Endothelial cell of umbilical vein (primary cell): ENCODE measurements around the gene GDF3. TPM values are rescaled to one million over a fixed set of nuclear protein-coding genes. Genes with fewer than 3 reads are reported as not detected.
"Not testable (repeated sequence)": the region's sequence is repeated elsewhere in the genome, so short reads cannot be mapped to it uniquely, and the experiment has no call there.

Experiments
- BruUV-seq: library from RNA; stranded (reverse); fragments of 400-500 nt; replicated peaks from 2 replicates; lab custom pipeline; 2021; lab: Mats Ljungman, UMichigan
- CTCF ChIA-PET: fragments of 300-600, 350-600 bp; sonication (Branson Sonifier 250); formaldehyde crosslinking; loops from one replicate; lab custom pipeline; 2021; ENCODE audit warnings: antibody characterized with exemption, inconsistent platforms; lab: Charles Lee
- POLR2A ChIA-PET: fragments of 300-600, 350-600 bp; sonication (Branson Sonifier 250); formaldehyde crosslinking; loops from one replicate; lab custom pipeline; 2021; ENCODE audit warnings: antibody characterized with exemption, inconsistent platforms; lab: Charles Lee
- DNase-seq: peaks from one replicate; pipeline ENCODE4 v3.0.0-alpha.2; 2011; ENCODE audit warnings: low read depth, low spot score
- FAIRE-seq: peaks from 2 replicates; lab custom pipeline; 2011; peaks lifted over from hg19 to GRCh38; lab: Jason Lieb, UNC
- H2AFZ ChIP-seq: 2 replicates; pipeline ENCODE4 v1.6.0; 2012; ENCODE audit warnings: low read depth, low read length, control low read depth, inconsistent platforms
- H3K27ac ChIP-seq: 2 replicates; pipeline ENCODE4 v1.5.1; 2011; ENCODE audit warnings: low read depth, mild to moderate bottlenecking, control low read depth, low read length, moderate library complexity; ENCODE audit not compliant: insufficient read depth
- H3K27me3 ChIP-seq, 2 experiments: 2 replicates each; pipeline versions ENCODE4 v1.6.0 to v1.6.1; 2011; ENCODE audit warnings: low read length in 2 of 2, mixed read lengths in 1 of 2; ENCODE audit not compliant: control insufficient read depth in 2 of 2, insufficient read depth in 2 of 2
- H3K36me3 ChIP-seq, 2 experiments: 2 replicates in 1 of 2; 3 replicates in 1 of 2; pipeline ENCODE4 v1.5.1; 2011; ENCODE audit warnings: low read length in 2 of 2, mild to moderate bottlenecking in 1 of 2, moderate library complexity in 1 of 2; ENCODE audit not compliant: control insufficient read depth in 2 of 2, insufficient read depth in 2 of 2; ENCODE audit errors: extremely low read depth in 1 of 2
- H3K4me1 ChIP-seq: 3 replicates; pipeline ENCODE4 v1.5.1; 2011; ENCODE audit warnings: mild to moderate bottlenecking, low read length; ENCODE audit not compliant: control insufficient read depth, insufficient read depth; ENCODE audit errors: extremely low read depth
- H3K4me2 ChIP-seq: 2 replicates; pipeline ENCODE4 v1.6.1; 2011; ENCODE audit warnings: low read length, control low read depth, mixed read lengths; ENCODE audit not compliant: insufficient read depth
- H3K4me3 ChIP-seq, 3 experiments: fragments of 200-600 bp in 1 of 3; sonication (generic), shearing (Covaris generic) in 1 of 3; replicated peaks in 1 of 3; 2 replicates each; pipeline ENCODE4 v1.5.1; 2011 to 2016; ENCODE audit warnings: control low read depth in 3 of 3, low read length in 3 of 3, mild to moderate bottlenecking in 2 of 3, inconsistent platforms in 1 of 3, low read depth in 1 of 3, moderate library complexity in 1 of 3; ENCODE audit not compliant: insufficient read depth in 1 of 3
- H3K79me2 ChIP-seq: 2 replicates; pipeline ENCODE4 v1.6.0; 2012; ENCODE audit warnings: low read length, inconsistent platforms; ENCODE audit not compliant: control insufficient read depth, insufficient read depth
- H3K9ac ChIP-seq: replicated peaks from 2 replicates; pipeline ENCODE3; 2011; ENCODE audit warnings: low read length, control low read depth; ENCODE audit not compliant: insufficient read depth; ENCODE audit errors: extremely low read depth
- H3K9me1 ChIP-seq: replicated peaks from 3 replicates; pipeline ENCODE4 v1.6.0; 2011; ENCODE audit warnings: mild to moderate bottlenecking, low read length; ENCODE audit not compliant: control insufficient read depth, insufficient read depth; ENCODE audit errors: extremely low read depth
- H3K9me3 ChIP-seq: replicated peaks from 2 replicates; pipeline ENCODE4 v1.5.1; 2012; ENCODE audit warnings: low read length, inconsistent platforms; ENCODE audit not compliant: control insufficient read depth, insufficient read depth
- H4K20me1 ChIP-seq: replicated peaks from 2 replicates; pipeline ENCODE3; 2011; ENCODE audit warnings: mild to moderate bottlenecking, low read length; ENCODE audit not compliant: control insufficient read depth, insufficient read depth; ENCODE audit errors: extremely low read depth
- CTCF ChIP-seq, 2 donors: IDR thresholded peaks; 1 replicate in 1 of 2; 2 replicates in 1 of 2; pipeline ENCODE4 v1.5.1; 2011; ENCODE audit warnings: low read length in 2 of 2, mild to moderate bottlenecking in 2 of 2, moderate library complexity in 2 of 2, control low read depth in 1 of 2, inconsistent platforms in 1 of 2, low read depth in 1 of 2; ENCODE audit not compliant: insufficient read depth in 1 of 2; ENCODE audit errors: extremely low read depth in 1 of 2
- FOS ChIP-seq: IDR thresholded peaks from 2 replicates; pipeline ENCODE4 v1.6.1; 2011; ENCODE audit warnings: mild to moderate bottlenecking, low read length, moderate library complexity, borderline replicate concordance; ENCODE audit not compliant: insufficient read depth
- MAX ChIP-seq: IDR thresholded peaks from 2 replicates; pipeline ENCODE4 v1.6.1; 2011; ENCODE audit not compliant: insufficient read depth, insufficient read length
- POLR2AphosphoS5 ChIP-seq: IDR thresholded peaks from 2 replicates; pipeline ENCODE4 v1.6.1; 2012; ENCODE audit warnings: low read depth, mild to moderate bottlenecking, control low read depth, low read length, moderate library complexity; ENCODE audit not compliant: insufficient read depth
- dilution Hi-C: fragments of 300-500 bp; cut with MboI; formaldehyde crosslinking; loops from one replicate; pipeline ENCODE4 v1.15.0; 2019; ENCODE audit warnings: low sequenced_read_pairs; ENCODE audit not compliant: extremely low pct_ligation_motif_present
- intact Hi-C: fragments of 100-400 bp; cut with micrococcal nuclease; formaldehyde crosslinking; loops from one replicate; pipeline ENCODE4 v1.10.0; 2022
- polyA plus RNA-seq, 4 experiments: library from polyadenylated mRNA; depleted of rRNA in 3 of 4; stranded (reverse) in 3 of 4; unstranded in 1 of 4; fragments of >200 nt; gene quantifications; 2 replicates each; pipeline versions ENCODE4 v1.2.1 to v1.2.3, GENCODE V29; 2011 to 2012; ENCODE audit warnings: missing spikeins in 1 of 4
- total RNA-seq: library from RNA; stranded (reverse); gene quantifications from 2 replicates; pipeline ENCODE4 v1.2.3, GENCODE V29; 2021

Gene GDF3
- total and polyA plus RNA-seq, 2 donors (not counting 3 experiments of a cell fraction or from before 2014, with no cell fraction given): 3.1 to 5.0 TPM

- no TSS peak for BruUV-seq
- Histone ChIP-seq H3K9me1 (no peaks in the 10 kb centered on the region), H3K27me3 (no peaks in the 10 kb centered on the region), H4K20me1 (no peaks in the 10 kb centered on the region), H3K79me2 (no peaks in the 10 kb centered on the region), H3K4me1 (no peaks in the 10 kb centered on the region), H3K36me3 (no peaks in the 10 kb centered on the region), H3K9me3 (no peaks in the 10 kb centered on the region), H3K4me3 (no peak overlapping the region), H3K27ac (no peak overlapping the region), H3K9ac (no peak overlapping the region), H2AFZ (no peak overlapping the region), H3K4me2 (no peak overlapping the region)
- TF ChIP-seq MAX: no peak
- no peak for TF ChIP-seq POLR2AphosphoS5
- dilution Hi-C loops (no loop called here), intact Hi-C loops (no loop called here)
- DNase-seq (no peak), FAIRE-seq (no peak)
- ChIA-PET CTCF (interaction anchor here (1.5 kb wide), 1 partner anchor 9 kb away, joined by 3 read pairs; no protein-coding TSS in a partner anchor), POLR2A (no interaction called here)
Measured at GRCh38 chr12:7732993-7733392, 37.4 kb upstream of the GDF3 start.

- intact Hi-C loops: no loop called here
- Histone ChIP-seq H3K9me1 (no peaks in the 10 kb centered on the region), H4K20me1 (no peaks in the 10 kb centered on the region), H3K27me3 (no peaks in the 10 kb centered on the region), H3K4me3 (no peak overlapping the region), H3K4me2 (no peak overlapping the region), H3K79me2 (no peaks in the 10 kb centered on the region), H3K36me3 (no peaks in the 10 kb centered on the region), H3K9me3 (no peaks in the 10 kb centered on the region), H3K27ac (no peak overlapping the region), H3K9ac (no peak overlapping the region), H3K4me1 (no peaks in the 10 kb centered on the region), H2AFZ (no peak overlapping the region)
- CTCF ChIA-PET: no interaction called here
- TF ChIP-seq FOS: no peak
- TF ChIP-seq CTCF (IDR thresholded peaks at IDR 0.05; ENCODE audit: extremely low read depth in 1 of 2, insufficient read depth in 1 of 2, low read depth in 1 of 2, low read length in 2 of 2): no peak
- DNase-seq (no peak), FAIRE-seq (no peak)
- no TSS peak for BruUV-seq
- dilution Hi-C loops: no loop called here
- POLR2A ChIA-PET: no interaction called here
Measured at GRCh38 chr12:7731486-7731885, 35.9 kb upstream of the GDF3 start.

GRCh38 chr12:7730984-7731383 is 35.4 kb upstream of the GDF3 start:
- H3K27me3 ChIP-seq, H3K79me2 ChIP-seq, H4K20me1 ChIP-seq, H3K4me2 ChIP-seq, intact Hi-C loops, H3K27ac ChIP-seq, DNase-seq, H3K4me1 ChIP-seq, POLR2A ChIA-PET, H3K9ac ChIP-seq, H3K4me3 ChIP-seq, H3K36me3 ChIP-seq, dilution Hi-C loops, BruUV-seq, FAIRE-seq, H3K9me1 ChIP-seq, H3K9me3 ChIP-seq, H2AFZ ChIP-seq: not testable (repeated sequence)
- CTCF ChIA-PET: interaction anchor here (0.7 kb wide), 1 partner anchor 837 kb away, joined by 3 read pairs; no protein-coding TSS in a partner anchor
